Measurements from ENCODE around the gene TSSK3. TPM values are rescaled to one million over a fixed set of nuclear protein-coding genes. Genes with fewer than 3 reads are reported as not detected.

TSSK3 gene
- total and polyA plus RNA-seq, 2 experiments from 2014 or later: not detected

DNA sequence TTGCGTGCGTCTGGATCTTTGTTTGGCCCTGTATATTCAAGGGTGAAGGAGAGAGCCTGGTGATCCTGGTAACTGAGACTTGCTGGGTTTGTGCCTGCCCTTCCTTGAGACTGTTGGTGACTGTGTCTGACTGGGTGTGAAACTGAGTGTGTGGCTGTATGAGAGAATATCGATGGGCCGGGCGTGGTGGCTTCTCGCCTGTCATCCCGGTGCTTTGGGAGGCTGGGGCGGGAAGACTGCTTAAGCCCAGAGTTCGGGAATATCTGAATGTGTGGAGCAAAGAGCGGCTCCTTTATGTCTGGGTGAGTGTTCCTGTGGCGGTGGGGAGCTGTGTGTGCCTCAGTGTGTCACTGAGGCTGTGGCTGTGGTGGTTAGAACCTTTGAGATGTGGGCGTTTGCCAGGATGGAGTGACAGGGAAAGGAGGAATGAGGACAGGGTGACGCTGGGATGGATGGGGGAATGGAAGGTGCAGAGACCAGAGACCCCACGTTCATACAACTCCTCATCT lies 23.6 kb upstream of the TSSK3 start:
- peaks cover 14% of the 10 kb centered on the region for H3K36me3 Mint-ChIP-seq (ENCODE audit: low read depth)
- no peaks in the 10 kb centered on the region for H3K36me3 ChIP-seq (ENCODE audit: insufficient read depth)
- peaks cover 27% of the 10 kb centered on the region for H3K27me3 Mint-ChIP-seq (ENCODE audit: insufficient read depth, low read depth, poor library complexity)
- H3F3A ChIP-seq (replicated peaks; ENCODE audit: low read depth): peaks cover 13% of the 10 kb centered on the region
- TF ChIP-seq ZNF331 (CRISPR knock-in tag; IDR thresholded peaks at IDR 0.05; ENCODE audit: low read depth) (no peak), ZNF114 (CRISPR knock-in tag; IDR thresholded peaks at IDR 0.05) (no peak), CREB1 (CRISPR knock-in tag; IDR thresholded peaks at IDR 0.05; ENCODE audit: low read depth) (no peak), EZH2 (IDR thresholded peaks at IDR 0.05; ENCODE audit: low read depth, unreplicated experiment) (no peak), NANOG (IDR thresholded peaks at IDR 0.05; ENCODE audit: borderline replicate concordance) (no peak), STAT1 (IDR thresholded peaks at IDR 0.05; ENCODE audit: unreplicated experiment) (no peak), JUNB (IDR thresholded peaks at IDR 0.05; ENCODE audit: unreplicated experiment) (no peak), POLR2AphosphoS5 (IDR thresholded peaks at IDR 0.05; ENCODE audit: low read depth) (no peak), EZH2phosphoT487 (IDR thresholded peaks at IDR 0.05; ENCODE audit: unreplicated experiment) (no peak), CTCF (conservative IDR thresholded peaks at IDR 0.05; ENCODE audit: low read depth in 2 of 2) (no peak)
- TF ChIP-seq, protein P1, sequence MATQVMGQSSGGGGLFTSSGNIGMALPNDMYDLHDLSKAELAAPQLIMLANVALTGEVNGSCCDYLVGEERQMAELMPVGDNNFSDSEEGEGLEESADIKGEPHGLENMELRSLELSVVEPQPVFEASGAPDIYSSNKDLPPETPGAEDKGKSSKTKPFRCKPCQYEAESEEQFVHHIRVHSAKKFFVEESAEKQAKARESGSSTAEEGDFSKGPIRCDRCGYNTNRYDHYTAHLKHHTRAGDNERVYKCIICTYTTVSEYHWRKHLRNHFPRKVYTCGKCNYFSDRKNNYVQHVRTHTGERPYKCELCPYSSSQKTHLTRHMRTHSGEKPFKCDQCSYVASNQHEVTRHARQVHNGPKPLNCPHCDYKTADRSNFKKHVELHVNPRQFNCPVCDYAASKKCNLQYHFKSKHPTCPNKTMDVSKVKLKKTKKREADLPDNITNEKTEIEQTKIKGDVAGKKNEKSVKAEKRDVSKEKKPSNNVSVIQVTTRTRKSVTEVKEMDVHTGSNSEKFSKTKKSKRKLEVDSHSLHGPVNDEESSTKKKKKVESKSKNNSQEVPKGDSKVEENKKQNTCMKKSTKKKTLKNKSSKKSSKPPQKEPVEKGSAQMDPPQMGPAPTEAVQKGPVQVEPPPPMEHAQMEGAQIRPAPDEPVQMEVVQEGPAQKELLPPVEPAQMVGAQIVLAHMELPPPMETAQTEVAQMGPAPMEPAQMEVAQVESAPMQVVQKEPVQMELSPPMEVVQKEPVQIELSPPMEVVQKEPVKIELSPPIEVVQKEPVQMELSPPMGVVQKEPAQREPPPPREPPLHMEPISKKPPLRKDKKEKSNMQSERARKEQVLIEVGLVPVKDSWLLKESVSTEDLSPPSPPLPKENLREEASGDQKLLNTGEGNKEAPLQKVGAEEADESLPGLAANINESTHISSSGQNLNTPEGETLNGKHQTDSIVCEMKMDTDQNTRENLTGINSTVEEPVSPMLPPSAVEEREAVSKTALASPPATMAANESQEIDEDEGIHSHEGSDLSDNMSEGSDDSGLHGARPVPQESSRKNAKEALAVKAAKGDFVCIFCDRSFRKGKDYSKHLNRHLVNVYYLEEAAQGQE (IDR thresholded peaks at IDR 0.05; ENCODE audit: unreplicated experiment): no peak
- TF ChIP-seq, protein P2, sequence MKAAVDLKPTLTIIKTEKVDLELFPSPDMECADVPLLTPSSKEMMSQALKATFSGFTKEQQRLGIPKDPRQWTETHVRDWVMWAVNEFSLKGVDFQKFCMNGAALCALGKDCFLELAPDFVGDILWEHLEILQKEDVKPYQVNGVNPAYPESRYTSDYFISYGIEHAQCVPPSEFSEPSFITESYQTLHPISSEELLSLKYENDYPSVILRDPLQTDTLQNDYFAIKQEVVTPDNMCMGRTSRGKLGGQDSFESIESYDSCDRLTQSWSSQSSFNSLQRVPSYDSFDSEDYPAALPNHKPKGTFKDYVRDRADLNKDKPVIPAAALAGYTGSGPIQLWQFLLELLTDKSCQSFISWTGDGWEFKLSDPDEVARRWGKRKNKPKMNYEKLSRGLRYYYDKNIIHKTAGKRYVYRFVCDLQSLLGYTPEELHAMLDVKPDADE (IDR thresholded peaks at IDR 0.05): no peak
- peaks cover 5% of the 10 kb centered on the region; the same call in 2 of the 3 replicates for H3K9me3 Mint-ChIP-seq
- H3K27ac ChIP-seq (ENCODE audit: low read depth): no peak overlapping the region
- no peak overlapping the region for H2AFZ ChIP-seq
- no peaks in the 10 kb centered on the region for H3K9me2 ChIP-seq (ENCODE audit: insufficient read depth)
- no peak overlapping the region; the same call in 2 of the 3 replicates for H3K4me3 Mint-ChIP-seq
- H3K4me2 ChIP-seq: no peak overlapping the region
- no peak overlapping the region for H3K4me3 ChIP-seq
- peaks cover 32% of the 10 kb centered on the region for H3K4me1 Mint-ChIP-seq
- H3K79me2 ChIP-seq (replicated peaks; ENCODE audit: insufficient read depth): peaks cover 18% of the 10 kb centered on the region
- peaks cover 12% of the 10 kb centered on the region for H4K20me1 ChIP-seq (replicated peaks; ENCODE audit: insufficient read depth)
- ATAC-seq (no peak), DNase-seq (ENCODE audit: low spot score) (no peak)
- H3K27me3 ChIP-seq (ENCODE audit: insufficient read depth): peaks cover 7% of the 10 kb centered on the region; the same call in 1 of the 2 replicates
- H3K27ac Mint-ChIP-seq: no peak overlapping the region
- peaks cover 20% of the 10 kb centered on the region; the same call in 1 of the 2 replicates for H3K4me1 ChIP-seq (ENCODE audit: insufficient read depth)
